ENCODE measurements around the gene MCHR1.
A peak's percentile ranks its signal among the peaks of the same experiment; 100 is the strongest.
"Not testable (repeated sequence)": the region's sequence is repeated elsewhere in the genome, so short reads cannot be mapped to it uniquely, and the experiment has no call there.

The MCHR1 gene

GRCh38 chr22:40656651-40657050 lies 22.6 kb upstream of the MCHR1 start:
- DNase-seq, result not testable (repeated sequence)

GRCh38 chr22:40659166-40659565 lies 20.1 kb upstream of the MCHR1 start:
- DNase-seq, result no peak

- no peak for DNase-seq
Observed at GRCh38 chr22:40660730-40661129, 18.6 kb upstream of the MCHR1 start.

- no peak for DNase-seq
Observed at GRCh38 chr22:40661671-40662070, 17.6 kb upstream of the MCHR1 start.

- no peak for DNase-seq
Observed at GRCh38 chr22:40665312-40665711, 14.0 kb upstream of the MCHR1 start.

GRCh38 chr22:40666151-40666848 lies 13.0 kb upstream of the MCHR1 start:
- no peak for DNase-seq

- peak; percentile 56 for DNase-seq
Observed at GRCh38 chr22:40668611-40669411, 10.5 kb upstream of the MCHR1 start.

GRCh38 chr22:40670058-40670457 lies 9.2 kb upstream of the MCHR1 start:
- no peak for DNase-seq

GRCh38 chr22:40671369-40671768 lies 7.9 kb upstream of the MCHR1 start:
- no peak for DNase-seq

GRCh38 chr22:40671796-40672360 lies 7.4 kb upstream of the MCHR1 start:
- no peak for DNase-seq

- DNase-seq, result no peak
Observed at GRCh38 chr22:40673017-40673416, 6.3 kb upstream of the MCHR1 start.

- no peak for DNase-seq
Observed at GRCh38 chr22:40674274-40674673, 5.0 kb upstream of the MCHR1 start.

- not testable (repeated sequence) for DNase-seq
Observed at GRCh38 chr22:40676166-40676565, 3.1 kb upstream of the MCHR1 start.

GRCh38 chr22:40676644-40677043 lies 2.6 kb upstream of the MCHR1 start:
- DNase-seq, result no peak

GRCh38 chr22:40678493-40679248 lies 613 bp upstream of the MCHR1 start:
- DNase-seq, result no peak

GRCh38 chr22:40679964-40680818 lies 907 bp downstream of the MCHR1 start:
- no peak for DNase-seq

GRCh38 chr22:40680819-40681183 lies 1.5 kb downstream of the MCHR1 start:
- DNase-seq, result no peak

GRCh38 chr22:40681451-40681850 lies 2.2 kb downstream of the MCHR1 start:
- no peak for DNase-seq

GRCh38 chr22:40684728-40685127 lies 5.4 kb downstream of the MCHR1 start:
- no peak for DNase-seq

GRCh38 chr22:40685406-40685805 lies 6.1 kb downstream of the MCHR1 start:
- no peak for DNase-seq

GRCh38 chr22:40687706-40688105 lies 8.4 kb downstream of the MCHR1 start:
- no peak for DNase-seq

- no peak for DNase-seq
Observed at GRCh38 chr22:40690370-40690769, 11.1 kb downstream of the MCHR1 start.

Data from T1000 (cell line).